GM12801 (cell line): ENCODE measurements around the gene PHRF1.

Source experiments
- CTCF ChIP-seq: IDR thresholded peaks from one replicate; pipeline ENCODE4 v1.5.1; 2011; ENCODE audit warnings: control low read depth; ENCODE audit not compliant: insufficient read length; ENCODE audit errors: extremely low read depth

PHRF1 gene

GRCh38 chr11:615504-616319, 39.4 kb downstream of the PHRF1 start, which contains the start of gene IRF7:
Gene IRF7 (minus strand): TSS chr11:615950. CDS start chr11:615364, 586 bp downstream.
- TF ChIP-seq CTCF = no peak

DNA sequence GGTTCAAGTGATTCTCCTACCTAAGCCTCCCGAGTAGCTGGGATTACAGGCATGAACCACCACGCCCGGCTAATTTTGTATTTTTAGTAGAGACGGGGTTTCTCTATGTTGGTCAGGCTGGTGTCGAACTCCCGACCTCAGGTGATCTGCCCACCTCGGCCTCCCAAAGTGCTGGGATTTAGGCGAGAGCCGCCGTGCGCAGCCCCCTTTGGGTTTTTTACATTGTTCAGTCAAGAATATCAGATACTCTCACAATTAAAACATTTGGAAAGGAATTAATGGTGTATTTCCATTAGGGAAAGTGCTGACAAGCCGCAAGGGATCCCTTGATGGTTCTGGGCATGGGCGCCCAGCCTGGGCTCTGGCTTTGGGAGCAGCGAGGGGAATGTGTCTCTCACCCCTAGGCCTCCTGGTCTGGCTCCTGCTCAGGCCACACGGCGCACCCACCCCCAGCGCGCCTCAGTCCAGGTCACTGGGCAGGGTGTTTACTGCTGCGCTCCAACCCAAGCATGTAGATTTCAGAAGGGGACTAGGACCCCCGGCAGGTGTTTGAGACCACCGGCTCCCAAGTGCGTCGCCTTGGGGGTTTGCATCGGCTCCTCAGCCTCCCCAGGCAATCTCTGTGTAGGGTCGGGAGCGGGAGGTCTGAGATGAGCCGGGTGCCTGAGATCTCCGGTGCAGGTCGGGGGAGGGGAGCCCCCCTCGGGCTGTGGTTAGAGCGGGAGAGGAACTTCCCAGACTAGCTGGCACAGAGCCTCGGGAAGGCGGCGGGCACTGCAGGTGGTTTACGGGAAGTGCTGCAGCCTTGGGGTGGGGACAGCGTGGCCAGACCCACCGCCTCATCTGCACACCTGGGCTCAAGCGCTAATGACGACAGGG, 40.3 kb downstream of the PHRF1 start:
- TF ChIP-seq CTCF = no peak

DNA sequence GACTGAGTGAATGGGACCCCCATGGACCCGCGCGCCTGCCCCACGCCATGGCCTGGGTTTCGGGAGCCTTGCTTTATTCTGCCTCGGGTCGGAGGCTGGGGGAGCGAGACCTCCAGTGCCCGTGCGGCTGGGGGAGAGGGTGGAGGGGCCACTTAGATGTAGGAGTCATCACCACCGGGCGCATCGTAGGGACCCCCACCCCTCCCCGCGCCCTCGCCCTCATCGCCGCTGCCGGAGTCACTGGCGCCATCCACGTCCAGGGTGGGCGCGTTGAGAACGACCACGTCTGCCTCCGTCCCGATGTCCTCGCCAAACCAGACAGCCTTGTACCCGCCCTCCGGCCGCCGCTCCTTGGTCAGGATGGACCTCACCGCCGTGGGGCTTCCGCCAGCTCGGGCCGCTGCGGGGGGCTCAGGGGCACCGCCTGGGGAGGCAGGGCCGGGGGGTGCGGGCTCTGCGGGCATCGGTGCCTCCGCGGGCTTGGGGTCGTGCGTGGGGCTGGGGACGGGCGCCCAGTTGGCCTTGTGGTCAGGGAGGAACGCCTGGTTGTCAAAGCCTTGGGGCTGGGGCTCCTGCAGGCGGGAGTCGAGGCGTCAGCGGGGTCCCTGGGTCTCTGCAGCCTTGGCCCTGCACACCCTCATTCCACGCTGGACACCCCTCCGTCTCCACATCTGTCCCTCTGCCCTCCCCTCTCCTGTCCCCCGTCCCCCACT, 41.1 kb downstream of the PHRF1 start:
- TF ChIP-seq CTCF = no peak

DNA sequence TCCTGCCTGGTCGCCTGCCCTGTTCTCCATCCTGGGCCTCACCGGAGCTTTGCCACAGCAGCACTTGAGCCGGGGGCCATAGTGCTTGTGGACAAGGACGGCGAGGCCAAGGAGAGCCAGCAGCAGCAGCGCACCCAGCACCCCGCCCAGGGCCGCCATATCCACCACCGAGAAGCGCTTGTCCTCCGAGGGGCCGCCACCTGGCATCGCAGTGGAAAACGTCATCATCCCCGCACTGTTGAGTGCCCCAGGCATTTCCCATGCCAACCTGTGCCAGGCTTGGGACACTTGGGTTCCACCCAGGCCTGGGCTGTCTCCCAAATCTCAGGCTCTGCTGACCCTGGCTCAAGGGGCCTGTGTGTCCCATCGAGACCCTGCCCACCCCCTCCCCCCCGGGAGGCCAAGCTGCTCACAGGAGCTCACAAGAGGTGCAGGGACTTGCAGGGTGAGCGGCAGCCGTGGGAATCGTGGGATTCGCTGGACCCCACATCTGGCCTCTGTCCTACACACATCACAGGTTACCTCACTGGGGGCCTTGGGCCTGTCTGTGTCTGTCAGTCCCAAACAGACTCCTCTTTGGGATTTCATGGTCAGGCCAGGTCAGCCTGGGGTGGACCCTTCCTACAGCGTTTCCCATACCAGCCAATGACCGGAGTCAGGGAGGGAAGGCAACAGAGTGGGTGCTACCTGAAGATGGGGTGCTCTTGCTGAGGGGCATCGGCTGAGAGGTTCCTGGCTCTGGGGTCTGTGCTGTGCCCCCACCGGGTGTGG, 41.8 kb downstream of the PHRF1 start:
- no peak for TF ChIP-seq CTCF

DNA sequence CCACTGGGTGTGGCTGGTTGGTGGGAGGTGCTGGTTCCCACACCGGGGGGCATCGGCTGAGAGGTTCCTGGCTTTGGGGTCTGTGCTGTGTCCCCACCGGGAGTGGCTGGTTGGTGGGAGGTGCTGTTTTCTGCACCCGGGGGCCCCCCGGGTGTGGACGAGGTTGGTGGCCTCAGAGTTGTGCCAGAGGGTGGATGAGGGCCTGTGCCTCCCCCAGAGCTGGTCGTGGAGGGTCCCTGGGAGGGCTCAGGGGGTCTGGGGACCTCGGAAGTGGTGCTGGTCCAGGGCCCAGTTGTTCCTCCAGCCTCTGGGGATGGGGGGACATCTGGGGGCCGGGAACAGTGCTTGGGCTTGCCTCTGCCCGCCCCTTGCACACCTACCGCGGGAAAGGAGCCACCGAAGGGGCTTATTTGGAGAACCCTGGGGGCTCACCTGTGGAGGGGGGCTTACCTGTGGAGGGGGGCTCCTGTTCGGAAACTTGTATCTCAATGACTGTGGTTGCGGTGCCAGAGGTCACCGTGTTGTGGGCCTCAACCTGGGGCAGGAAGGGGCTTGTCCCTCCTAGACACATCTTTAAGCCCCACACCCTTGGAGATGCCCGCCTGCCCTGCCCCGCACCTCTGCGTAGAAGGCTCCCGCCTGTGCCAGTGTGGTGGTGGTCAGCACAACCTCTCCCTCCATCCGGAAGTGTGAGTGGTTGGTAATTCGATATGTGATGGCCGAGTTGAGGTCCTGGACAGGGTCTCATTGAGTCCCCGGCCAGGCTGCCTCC, 42.8 kb downstream of the PHRF1 start:
- TF ChIP-seq CTCF = no peak

- no peak for TF ChIP-seq CTCF
Measured at GRCh38 chr11:619628-620050, 43.4 kb downstream of the PHRF1 start.
